ENCODE measurements around the gene SEC24D. TPM values are rescaled to one million over a fixed set of nuclear protein-coding genes. Genes with fewer than 3 reads are reported as not detected.

The SEC24D gene
- total RNA-seq, 1 donor from 2014 or later = 28.3 TPM

- no peak for DNase-seq (ENCODE audit: low read depth)
These were observed 21.9 kb downstream of the SEC24D start for GRCh38 chr4:118814058-118814457.

GRCh38 chr4:118813561-118813960 lies 22.4 kb downstream of the SEC24D start:
- H3K4me3 ChIP-seq (ENCODE audit: low read depth, low read length) = no peak overlapping the region
- DNase-seq (ENCODE audit: low read depth) = no peak

More at GRCh38 chr4:118814058-118814457, 21.9 kb downstream of the SEC24D start:
- H3K4me3 ChIP-seq (ENCODE audit: low read depth, low read length) = no peak overlapping the region
- no peak for TF ChIP-seq CTCF (conservative IDR thresholded peaks at IDR 0.05; ENCODE audit: low read depth, low read length)

GRCh38 chr4:118811832-118812231 lies 24.1 kb downstream of the SEC24D start:
- H3K4me3 ChIP-seq (ENCODE audit: low read depth, low read length) = no peak overlapping the region
- TF ChIP-seq CTCF (conservative IDR thresholded peaks at IDR 0.05; ENCODE audit: low read depth, low read length) = no peak
- no peak for DNase-seq (ENCODE audit: low read depth)

More at GRCh38 chr4:118813561-118813960, 22.4 kb downstream of the SEC24D start:
- no peak for TF ChIP-seq CTCF (conservative IDR thresholded peaks at IDR 0.05; ENCODE audit: low read depth, low read length)

GRCh38 chr4:118810991-118811764 lies 24.7 kb downstream of the SEC24D start:
- no peak for DNase-seq (ENCODE audit: low read depth)
- no peak for TF ChIP-seq CTCF (conservative IDR thresholded peaks at IDR 0.05; ENCODE audit: low read depth, low read length)
- no peak overlapping the region for H3K4me3 ChIP-seq (ENCODE audit: low read depth, low read length)

- H3K4me3 ChIP-seq (ENCODE audit: low read depth, low read length) = no peak overlapping the region
- DNase-seq (ENCODE audit: low read depth) = no peak
- no peak for TF ChIP-seq CTCF (conservative IDR thresholded peaks at IDR 0.05; ENCODE audit: low read depth, low read length)
These were observed 28.3 kb downstream of the SEC24D start for GRCh38 chr4:118807659-118808058.

- no peak for DNase-seq (ENCODE audit: low read depth)
- TF ChIP-seq CTCF (conservative IDR thresholded peaks at IDR 0.05; ENCODE audit: low read depth, low read length) = no peak
- H3K4me3 ChIP-seq (ENCODE audit: low read depth, low read length) = no peak overlapping the region
These were observed 32.7 kb downstream of the SEC24D start for GRCh38 chr4:118803253-118803652.
